HG03571 (cell line): ENCODE data around the gene EPHX1.
A peak's percentile ranks its signal among the peaks of the same experiment; 100 is the strongest.
"Not testable (repeated sequence)": the region's sequence is repeated elsewhere in the genome, so short reads cannot be mapped to it uniquely, and the experiment has no call there.

Experiments
- ATAC-seq: cut with Tn5 transposase; IDR thresholded peaks from one replicate; pipeline ENCODE4 v1.9.1; 2021; ENCODE audit not compliant: unreplicated experiment

Gene EPHX1

DNA sequence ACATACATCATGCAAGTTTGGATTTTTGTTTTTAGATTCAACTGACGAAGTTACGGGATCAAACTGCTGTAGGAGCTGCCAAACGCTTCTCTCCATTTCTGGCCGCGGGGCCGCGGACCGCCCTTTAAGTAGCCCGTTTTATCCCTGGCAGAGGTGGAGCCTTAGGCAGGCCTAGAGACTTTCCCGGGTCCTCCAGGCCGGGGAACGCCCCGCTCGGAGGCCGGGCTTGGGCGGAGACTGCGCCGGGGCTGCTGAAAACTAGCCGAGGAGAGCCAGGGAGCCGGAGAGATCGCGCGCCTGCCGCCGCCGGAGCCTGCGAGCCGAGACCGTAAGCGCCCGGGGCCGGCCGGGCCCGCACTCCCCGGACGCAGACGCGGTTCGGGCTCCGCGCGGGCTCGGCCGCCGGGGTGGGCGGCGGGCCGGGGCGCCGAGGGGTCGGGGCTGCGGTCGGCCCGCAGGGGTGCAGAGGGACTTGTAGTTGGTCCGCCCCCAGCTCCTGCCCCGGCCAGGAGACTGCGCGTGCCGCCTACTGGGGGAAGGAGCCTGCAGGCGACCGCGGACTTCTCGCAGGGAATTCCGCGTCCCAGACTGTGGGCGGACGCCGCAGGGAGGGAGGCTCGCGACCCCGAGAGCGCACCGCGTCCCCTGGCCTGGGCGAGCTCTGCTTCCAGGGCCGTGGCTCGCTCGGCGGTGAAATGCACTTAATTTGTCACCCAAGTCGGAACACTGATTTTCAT is at the start of gene EPHX1:
EPHX1 (plus strand) TSS at position 283 of the 737 bp plus-strand sequence. CDS start 18,606 bp downstream, outside the sequence.
- ATAC-seq: peak; percentile 94

DNA sequence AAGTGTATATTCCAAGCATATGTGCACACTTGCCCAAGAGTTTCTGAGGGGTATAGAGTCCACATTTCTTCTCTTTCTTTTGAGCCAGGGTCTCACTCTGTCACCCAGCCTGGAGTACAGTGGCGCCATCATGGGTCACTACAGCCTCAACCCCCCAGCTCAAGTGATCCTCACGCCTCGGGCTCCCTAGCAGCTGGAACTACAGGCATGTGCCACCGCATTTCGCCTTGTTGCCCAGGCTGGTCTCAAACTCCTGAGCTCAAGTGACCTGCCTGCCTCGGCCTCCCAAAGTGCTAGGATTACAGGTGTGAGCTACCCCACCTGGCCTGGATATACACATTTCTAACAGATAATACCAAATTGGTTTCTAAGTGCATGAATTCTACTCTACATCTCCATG is 49.4 kb upstream of the EPHX1 start:
- no peak for ATAC-seq

DNA sequence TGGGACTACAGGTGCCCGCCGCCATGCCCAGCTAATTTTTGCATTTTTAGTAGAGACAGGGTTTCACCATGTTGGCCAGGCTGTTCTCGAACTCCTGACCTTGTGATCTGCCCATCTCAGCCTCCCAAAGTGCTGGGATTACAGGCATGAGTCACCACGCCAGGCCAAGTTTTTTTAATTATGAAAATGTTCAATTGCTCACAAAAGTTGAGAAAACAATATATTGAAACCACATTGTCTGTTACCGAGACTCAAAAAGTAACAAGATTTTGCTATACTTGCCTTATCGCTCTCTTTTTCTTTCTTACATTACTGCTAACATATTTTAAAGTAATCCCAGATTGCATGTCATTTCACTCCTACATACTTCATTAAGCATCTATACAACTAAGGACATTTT is 48.5 kb upstream of the EPHX1 start:
- not testable (repeated sequence) for ATAC-seq

DNA sequence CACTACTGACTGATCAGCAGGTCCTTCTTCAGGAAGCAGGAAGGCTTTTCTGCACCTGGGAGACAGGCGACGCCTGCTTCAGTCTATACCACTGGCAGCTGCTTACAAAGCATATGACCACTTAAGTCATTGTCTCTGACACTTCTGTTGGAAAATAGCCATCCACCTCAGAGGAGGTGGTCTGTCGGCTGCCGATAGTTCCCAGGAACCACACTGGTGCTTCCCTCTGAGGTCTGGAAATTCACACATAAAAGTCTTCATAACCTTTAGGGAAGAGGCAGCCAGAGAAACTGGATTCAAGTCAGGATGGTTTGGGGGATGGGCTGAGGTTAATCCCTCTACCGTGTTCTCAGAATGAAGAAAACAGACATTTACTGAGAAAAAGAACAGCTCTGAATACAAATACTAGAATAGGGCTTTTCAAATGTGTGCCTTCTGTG is 47.9 kb upstream of the EPHX1 start:
- ATAC-seq: no peak

DNA sequence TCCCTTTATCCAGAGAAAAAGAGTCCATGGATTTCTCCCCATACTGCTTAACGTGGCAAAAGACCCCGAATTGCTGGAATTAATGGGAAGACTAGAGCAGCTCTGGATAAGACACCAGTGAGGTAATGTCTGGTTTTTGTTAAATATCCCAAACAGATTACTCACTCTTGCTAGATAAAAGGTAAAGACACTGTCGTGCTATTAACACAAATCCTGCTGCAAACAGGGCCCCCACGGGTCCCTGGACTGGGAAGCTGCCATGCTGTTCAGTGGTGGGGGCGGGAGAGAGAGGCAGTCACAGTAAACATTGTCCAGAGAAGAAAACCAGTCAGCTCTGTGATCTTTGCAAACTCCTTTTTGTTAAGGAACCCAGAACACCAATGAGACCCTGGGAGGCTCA is 47.5 kb upstream of the EPHX1 start:
- ATAC-seq: no peak

DNA sequence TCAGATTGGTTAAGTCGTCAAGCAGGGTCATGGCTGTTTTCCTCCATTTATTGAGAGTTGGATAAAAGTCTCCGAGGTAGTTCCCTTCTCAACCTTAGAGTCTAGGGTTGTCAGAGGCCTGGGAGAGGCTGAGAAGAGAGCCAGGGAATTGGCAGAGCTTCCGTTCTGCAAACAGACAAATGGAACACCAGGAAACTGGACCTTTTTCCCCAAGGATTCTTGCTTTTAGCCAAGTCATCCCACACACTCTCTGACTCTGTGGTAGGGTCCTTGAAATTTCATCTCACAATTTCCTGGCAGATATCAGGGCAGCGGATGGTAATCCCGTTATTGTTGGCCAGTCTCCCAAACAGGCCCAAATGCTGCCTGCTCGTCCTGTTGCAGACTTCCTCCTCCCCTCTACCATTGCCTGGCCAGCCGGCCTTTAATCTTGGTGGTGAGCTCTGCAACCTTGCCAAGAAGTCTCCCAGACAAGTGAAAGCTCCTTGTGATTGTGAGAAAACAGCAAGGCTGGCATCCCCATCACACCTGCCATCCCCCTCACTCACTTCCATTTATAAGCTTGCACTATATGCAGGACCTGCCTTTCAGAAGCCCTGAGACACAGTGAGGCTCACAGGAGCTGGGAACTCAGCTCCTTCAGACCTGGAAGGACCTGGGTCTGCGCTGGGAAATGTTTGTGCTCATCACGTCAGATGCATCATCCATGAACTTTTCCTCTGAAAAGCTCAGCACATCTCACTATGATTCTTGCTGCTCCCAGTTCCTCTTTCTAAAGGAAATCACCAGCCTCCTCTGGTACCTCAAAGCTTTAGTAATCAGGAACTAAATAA is 46.0 kb upstream of the EPHX1 start:
- ATAC-seq: no peak

DNA sequence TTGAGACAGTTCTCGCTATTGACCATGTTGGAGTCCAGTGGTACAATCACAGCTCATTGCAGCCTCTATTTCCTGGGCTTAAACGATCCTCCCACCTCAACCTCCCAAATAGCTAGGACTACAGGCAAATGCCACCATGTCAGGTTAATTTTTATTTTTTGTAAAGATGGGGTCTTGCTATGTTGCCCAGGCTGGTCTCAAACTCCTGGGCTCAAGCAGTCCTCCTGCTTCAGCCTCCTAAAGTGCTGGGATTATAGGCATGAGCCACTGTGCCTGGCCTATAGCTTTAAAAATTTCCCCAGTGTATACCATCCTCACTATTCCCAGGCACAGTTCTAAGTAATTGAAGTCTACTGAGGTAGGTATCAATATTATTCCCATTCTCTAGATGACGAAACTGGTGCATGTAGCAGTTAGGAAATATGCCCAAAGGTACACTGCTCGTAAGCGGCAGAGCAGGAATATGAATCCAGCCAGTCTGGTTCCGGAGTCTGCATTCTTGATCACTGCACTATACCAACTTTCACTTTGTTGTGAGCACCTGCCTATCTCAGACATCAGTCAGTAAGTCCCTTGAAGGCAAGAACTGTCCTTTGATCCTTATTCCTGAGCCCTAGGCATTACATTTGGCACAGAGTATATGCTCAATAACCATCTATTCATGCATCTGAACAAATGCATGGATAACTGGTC is 43.8 kb upstream of the EPHX1 start:
- ATAC-seq: no peak

DNA sequence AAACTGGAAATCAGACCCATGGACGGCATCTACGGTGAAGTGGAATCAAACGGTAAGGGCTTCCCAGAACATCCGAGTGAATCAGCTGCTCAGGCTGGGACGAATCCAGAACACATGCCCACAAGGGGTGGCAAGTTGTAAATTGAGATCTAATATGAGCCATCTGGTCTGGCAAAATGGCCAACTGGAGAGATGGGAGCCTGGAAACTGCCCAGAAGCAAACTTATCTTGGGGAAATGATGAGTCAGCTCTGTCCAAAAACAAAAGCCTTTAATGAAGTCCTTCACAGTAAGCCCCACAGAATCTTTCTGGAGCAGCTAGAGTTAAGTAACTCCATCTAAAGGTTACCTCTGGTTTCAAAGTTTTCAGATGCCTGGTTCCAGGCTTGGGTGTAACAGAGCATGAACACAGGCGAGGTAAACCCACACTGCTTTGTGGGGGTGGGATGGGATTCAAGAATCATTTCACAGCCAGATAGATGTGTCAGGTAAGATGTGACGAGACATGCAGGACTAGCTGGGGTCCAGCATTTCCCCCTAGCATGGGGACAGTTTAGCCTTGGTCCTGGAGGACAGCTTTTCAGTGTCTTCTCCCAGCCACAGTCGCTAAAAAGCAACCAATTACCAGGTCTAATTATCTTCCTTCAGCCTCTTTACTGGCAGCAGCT is 42.8 kb upstream of the EPHX1 start:
- no peak for ATAC-seq

DNA sequence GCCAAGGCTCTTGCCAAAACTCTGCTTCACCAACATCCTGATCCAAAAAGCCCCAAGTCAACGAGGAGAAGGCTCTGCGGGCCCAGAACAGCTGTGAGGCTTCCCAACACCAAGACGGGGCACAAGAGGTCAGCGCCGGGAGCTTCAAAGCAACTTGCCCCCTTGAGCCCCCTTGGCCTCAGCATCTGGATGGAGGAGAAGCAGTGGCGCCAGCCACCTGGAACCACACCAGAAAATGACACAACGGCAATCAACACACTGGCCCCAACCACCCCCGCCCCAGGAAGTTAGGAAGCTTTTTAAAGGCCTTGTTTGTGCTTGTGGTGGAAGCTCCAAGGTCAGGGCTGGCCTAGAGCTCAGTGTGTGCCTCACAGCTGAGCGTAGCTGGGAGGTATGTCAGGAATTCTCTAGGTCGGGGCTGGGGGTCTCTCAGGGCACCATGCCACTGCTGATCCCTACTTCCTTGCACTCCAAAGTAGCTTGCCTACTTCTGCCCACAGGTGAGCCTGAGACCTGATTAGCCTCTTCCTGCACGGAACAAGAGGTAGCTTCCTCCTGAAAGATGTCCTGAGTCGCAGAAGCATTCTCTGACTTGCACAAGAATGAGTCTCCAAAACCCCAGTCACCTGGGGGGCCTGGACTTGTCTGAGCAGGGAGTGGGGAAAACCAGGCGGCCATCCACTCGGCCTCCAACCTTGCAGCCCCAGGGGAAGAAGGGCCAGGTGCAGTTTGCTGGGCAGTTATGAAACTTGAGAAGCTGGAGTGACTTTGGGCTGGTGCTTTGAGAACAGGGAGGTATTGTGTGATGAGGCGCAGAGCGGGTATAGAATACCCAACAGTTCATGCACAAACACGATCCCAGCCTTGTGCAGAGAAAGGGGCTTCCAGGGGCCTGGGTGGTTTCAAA is 42.0 kb upstream of the EPHX1 start:
- no peak for ATAC-seq

DNA sequence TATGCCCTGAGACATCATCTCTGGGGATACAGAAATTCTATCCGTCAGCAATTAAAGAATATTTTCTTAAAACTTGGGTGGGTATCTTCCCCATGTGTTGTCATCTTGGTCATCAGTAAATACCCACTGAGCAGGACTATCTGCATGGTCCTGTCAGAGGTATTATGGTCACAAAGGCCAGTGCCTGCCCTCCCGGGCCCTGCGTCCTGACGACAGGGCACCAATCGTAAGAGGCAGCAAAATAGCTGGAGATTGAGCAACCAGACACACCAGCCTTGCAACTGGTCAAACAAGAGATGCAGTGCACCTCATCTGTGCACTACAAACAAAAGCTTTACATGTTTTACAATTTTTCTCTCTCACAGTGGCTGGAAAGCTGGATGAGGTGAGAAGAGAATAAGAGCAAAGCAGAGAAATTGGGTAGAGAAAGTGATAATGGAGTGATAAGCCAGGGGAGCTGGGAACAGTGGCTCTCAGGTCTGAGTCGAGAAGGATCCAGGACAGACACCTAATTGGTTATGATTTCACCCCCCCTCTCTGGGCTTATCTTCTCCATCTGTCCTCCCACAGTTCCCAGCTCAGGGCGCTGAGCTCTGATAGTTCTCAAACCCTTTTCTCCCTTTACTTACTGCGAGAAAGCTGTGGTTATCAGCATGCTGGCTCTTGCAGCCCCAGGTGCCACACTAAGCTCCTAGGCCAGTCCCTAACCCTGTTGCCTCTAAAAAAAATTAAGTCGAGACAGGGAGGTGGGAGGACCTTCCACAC is 41.1 kb upstream of the EPHX1 start:
- ATAC-seq: no peak

DNA sequence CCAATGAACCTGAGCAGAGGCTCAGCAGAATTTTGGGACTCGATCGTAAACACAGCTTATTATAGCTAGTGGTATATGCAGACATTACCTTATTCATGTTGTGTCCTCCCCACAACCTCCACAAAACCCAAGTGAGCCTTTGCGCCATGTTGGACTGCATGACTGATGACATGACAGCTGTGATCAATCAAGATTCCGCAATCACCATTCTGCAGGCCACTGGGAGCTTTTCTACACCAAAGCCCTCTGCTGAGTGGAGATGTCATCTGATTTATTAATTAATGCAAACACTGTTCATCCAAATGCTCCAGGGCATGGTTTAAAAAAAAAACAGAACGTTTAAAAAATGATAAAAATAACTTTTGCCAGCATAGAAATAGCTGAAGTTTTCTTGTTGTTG is 40.2 kb upstream of the EPHX1 start:
- ATAC-seq: no peak

DNA sequence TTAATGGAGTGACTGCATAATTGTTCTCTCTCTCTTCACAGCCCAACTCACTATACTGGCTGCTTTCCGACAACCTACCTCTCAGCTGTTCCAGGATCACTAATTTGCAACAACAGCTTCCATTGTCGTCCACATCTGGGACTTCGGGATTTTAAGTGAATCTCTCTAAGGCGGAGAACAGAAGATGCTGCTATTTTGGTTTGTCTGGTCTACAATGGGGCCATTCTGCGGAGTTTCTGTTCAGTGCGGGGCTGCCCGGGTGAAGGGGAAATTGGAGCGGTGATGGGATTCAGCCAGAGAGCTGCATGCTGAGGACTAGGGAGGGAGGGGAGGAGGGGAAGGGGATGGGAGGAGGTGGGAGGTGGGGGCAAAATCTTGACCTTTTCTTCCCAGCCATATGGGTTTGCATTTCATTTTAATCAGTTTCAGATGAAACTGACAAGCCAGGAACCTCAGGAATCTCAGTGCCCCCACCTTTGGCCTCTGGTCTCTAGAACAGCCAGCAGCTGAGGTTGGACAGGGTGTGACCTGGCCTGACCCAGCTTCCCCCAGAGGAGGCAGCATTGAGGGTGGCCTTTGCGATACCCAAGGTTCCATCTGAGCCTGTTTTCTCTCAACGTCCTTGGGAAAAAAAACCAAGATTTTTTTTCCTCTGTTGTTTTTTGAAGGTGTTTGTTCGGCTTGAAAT is 39.2 kb upstream of the EPHX1 start:
- no peak for ATAC-seq

DNA sequence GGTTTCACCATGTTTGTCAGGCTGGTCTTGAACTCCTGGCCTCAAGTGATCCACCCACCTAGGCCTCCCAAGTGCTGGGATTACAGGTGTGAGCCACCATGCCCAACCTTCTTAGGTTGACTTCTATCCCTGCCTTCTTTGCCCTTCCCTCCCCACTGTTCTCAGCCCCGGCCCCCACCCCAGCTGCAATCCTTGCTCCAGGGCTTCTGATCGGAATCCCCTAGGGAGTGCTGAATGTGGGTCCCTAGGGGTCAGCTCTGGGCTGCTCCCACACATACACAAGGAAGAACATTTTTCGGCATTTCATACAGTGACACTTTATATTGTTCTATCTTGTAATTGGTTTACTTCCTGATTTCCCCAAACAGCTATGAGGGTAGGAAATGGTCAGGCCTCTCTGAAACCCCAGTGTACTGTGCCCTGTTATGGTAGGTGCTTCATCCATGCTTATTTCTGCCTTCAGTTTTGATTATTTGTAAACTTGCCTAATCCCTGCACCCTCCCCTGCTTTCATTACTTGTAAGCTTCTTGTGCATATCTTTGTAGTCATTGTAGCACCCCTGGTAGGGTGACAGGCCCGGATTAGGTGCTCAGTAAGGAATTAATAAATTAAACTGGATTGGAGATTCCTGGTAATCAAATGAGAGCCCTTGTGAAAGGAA is 38.1 kb upstream of the EPHX1 start:
- ATAC-seq: no peak

DNA sequence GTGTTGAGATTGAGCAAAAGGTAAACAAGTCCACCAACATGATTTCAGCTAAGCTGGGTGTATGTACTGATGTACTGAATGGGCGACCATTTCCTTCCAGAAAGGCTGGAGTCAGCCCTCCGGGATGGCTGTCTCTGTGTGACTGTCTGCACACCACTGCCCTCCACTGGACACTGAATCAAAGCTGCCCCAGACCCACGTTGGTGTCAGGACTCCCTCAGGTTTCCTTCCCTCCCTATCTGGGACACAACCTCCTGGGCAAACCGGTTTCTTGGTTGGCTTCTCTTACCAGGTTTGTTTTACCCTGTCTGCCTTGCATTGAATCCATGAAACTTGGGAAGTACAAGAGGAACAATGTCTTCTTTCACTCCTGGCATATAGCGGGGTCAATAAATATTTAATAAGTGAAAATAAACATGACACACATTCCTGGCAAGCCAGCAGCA is 37.6 kb upstream of the EPHX1 start:
- ATAC-seq: no peak

DNA sequence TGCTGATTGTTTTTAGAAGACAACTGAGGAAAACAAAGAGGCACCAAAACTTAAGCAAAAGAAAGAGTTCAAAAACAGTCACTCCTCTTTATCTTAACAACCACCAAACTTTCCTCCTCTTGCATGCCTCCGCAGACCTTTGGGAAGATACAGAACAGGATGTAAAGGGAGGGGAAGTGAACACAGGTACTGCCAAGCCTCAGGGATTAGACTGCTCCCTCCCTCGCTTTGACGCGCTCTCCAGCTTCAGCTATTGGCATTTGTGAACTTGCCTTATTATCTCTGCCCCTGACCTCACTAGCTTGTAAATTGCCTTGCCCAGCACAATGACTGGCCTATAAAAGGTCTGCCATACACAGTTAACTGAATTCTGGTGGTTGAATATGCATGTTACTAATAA is 37.1 kb upstream of the EPHX1 start:
- ATAC-seq: no peak

DNA sequence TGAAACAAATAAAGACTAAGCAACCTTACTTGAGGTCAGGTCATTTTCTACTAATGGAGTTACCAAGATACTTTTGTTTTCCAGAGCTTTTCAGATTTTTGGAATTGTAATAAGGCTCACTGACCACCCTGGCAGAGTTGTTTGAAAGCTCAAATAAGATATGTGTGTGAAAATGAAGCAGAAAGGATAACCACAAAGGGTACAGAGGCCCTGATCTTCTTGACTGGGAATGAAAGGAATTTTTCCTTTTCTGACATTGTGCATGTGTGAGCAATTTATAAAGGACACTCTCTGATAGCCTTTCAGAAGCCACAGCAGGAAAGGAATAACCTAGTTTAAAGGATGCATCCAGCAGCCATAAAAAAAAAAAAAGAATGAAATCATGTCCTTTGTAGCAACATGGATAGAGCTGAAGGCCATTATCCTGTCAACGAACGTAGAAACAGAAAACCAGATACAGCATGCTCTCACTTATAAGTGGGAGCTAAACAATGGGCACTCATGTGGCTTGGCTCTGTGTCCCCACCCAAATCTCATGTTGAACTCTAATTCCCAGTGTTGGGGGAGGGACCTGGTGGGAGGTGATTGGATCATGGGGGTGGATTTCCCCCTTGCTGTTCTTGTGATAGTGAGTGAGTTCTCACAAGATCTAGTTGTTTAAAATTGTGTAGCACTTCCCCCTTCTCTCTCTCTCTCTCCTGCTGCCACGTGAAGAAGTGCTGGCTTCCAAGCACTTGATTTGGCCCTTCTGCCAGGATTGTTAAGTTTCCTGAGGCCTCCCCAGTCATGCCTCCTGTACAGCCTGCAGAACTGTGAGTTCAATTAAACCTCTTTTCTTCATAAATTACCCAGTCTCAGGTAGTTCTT is 35.4 kb upstream of the EPHX1 start:
- ATAC-seq: no peak

DNA sequence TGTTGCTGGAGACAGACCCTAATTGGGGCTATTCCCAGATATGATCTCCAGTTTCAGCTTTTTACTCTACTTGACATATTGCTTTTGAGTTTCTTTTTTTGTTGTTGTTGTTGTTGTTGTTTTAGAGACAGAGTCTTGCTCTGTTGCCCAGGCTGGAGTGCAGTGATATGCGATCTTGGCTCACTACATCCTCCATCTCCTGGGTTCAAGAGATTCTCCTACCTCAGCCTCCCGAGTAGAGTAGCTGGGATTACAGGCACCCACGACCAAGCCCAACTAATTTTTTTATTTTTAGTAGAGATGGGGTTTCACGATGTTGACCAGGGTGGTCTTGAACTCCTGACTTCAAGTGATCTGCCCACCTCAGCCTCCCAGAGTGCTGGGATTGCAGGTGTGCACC is 33.6 kb upstream of the EPHX1 start:
- no peak for ATAC-seq
